SHP77 (cell line): ENCODE results near the gene ADARB1.

Source experiments
- DNase-seq, 2 experiments: peaks; one replicate each; lab custom pipeline; 2025; lab: John Stamatoyannopoulos, UW

The ADARB1 gene

DNA sequence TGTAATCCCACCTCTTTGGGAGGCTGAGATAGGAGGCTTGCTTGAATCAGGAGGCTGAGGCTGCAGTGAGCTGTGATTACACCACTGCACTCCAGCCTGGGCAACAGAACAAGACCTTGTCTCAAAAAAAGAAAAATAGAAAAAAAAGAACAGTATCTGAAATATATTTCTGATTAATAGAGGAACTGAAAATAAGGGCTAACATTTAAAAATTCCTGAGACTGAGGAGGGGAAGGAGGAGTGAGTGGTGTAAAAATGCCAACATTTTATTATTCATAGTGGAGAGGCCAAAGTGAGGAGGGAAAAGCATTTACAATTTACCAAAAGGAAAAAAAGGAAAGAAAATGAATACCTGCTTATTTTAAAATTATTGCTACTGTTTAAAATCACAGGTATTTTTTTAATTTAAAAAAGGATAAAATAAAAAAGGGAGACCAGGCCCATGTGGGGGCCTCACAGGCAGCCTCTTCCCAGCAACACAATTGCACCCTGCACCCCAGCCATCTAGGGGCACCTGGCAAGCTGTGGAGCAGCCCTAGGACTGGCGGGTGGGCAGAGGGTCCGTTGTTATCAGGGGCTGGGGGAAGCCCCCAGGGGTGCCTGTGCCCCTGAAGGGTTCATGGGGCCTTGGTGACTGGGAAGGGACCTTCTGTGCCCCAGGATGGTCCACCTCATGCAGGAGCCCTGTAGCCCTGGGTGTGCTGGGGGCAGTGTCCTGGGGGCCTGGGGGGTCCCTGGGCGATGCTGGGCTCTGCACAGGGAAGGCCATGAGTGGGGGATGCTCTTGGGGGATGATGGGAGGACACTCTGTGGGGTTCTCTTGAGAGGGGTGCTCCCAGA, 34.8 kb upstream of the ADARB1 start:
- DNase-seq: no peak

DNA sequence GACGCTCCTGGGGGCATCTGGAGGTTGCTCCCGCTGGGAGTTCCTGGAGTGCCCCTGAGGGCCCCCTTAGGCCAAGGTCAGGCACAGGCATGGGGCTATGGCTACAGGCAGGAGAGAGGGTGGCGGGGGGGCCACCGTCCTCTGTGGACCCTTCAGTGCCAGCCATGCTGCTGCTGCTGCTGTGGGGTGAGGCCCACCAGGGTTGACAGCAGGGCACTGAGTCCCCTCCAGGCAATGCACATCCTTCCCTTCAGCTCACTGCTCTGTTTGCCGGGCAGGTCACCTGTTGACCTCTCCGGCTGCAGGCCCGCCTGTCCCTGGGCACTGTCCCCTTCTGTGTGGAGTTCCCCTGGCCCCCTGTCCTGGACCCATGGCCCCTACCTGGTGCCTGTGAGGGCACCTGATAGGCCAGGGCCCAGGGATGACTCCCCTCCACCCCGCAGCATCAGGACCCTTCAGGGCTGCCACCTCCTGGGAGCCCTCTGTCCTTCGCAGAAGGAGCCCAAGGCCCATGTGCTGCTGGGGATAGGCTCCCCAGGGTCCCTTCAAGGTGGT, 34.1 kb upstream of the ADARB1 start:
- no peak for DNase-seq

DNA sequence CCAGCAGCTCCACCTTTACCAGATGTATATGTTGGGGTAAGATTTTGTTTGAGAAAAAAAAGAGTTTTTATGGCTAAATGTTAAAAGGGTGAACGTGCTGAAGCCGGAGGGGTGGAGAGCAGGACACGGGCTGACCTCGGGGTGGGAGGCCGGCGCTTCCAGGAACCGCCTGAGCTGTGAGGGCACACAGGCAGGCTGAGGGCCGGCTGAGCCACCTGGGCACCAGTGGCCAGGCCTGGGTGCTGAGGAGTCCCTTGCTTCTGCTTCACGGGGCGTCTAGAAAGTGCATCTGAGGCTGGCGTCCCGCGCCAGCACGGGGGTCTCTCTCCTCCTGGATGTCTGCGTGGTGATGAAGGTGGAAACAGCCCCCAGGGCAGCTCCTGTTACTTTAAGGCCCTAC, 33.6 kb upstream of the ADARB1 start:
- DNase-seq: no peak

DNA sequence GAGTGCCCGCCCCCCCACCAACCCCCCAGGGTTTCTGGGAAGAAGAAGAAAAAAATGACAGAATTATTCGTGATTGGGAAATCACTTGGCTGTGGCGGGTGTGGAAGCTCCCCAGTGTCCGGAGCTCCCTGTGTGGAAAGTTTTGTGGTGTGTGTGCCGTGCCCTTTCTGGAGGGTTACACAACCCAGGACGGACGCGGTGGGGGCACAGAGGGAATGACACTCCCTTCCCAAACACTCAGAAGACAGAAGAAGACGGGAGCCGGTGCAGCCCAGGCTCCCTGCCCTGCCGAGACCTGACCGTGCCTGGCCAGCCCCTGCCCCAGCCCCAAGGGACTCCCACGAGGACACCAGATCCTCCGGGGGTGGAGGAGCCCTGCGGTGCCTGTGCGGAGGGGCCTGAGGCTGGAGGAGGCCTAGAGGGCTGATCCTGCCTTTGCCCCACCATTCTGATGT, 33.0 kb upstream of the ADARB1 start:
- no peak for DNase-seq

DNA sequence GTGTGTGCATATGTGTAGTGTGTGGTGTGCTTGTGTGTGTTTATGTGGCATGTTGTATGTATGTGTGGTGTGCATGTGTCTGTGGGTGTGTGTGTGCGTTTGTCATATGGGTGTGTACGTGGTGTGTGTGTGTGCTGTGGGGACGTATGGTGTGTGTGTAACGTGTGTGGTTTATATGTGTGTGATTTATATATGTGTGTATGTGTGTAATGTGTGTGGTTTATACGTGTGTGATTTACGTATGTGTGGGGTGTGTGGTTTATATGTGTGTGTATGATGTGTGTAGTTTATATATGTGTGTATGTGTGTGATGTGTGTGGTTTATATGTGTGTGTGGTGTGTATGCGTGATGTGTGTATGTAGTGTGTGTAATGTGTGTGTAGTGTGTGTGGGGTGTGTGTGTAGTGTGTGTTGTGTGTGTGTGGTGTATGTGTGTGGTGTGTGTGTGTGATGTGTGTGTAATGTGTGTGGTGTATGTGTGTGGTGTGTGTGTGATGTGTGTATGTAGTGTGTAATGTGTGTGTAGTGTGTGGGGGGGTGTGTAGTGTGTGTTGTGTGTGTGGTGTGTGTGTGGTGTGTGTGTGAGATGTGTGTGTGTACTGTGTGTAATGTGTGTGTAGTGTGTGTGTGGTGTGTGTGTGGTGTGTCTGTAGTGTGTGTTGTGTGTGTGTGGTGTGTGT, 32.3 kb upstream of the ADARB1 start:
- DNase-seq: no peak

DNA sequence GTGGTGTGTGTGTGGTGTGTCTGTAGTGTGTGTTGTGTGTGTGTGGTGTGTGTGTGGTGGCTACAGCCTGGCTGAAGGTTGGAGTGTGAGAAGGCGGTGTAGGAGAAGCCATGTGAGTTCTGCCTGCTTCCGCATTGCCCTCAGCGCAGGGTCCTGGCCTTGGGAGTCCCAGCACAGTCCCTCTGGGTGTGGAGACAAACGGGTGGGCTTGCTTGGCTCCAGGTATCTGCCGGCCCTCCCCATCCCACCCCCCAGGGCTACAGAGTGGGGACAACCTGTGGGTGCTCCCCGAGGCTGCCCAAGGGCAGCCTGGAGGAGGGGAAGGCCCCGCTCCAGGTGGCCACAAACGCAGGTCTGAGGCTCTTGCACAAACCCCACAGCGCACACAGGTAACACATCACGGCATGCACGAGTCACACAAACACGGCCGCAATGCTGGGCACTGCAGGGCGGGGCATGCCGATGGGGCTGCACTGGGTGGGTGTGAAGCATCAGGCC, 31.7 kb upstream of the ADARB1 start:
- no peak for DNase-seq

DNA sequence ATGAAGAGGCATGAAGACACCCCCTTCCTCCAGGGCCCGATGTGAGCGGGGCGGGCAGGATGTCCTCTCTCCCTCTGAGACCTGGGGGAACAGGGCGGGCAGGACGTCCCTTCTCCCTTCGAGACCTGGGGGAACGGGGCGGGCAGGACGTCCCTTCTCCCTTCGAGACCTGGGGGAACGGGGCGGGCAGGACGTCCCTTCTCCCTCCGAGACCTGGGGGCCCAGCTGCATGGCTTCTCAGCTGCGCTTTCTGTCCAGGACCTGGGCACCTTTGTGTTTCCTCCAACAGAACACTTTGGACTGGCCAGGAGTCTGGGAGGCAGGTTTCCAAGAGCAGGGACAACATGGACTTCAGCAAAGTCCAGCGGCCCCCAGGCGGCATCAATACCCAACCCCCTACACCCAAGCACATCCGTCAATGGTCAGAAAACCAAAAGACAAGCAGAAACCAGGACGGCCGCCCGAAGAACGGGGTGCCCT, 30.8 kb upstream of the ADARB1 start:
- DNase-seq: no peak

DNA sequence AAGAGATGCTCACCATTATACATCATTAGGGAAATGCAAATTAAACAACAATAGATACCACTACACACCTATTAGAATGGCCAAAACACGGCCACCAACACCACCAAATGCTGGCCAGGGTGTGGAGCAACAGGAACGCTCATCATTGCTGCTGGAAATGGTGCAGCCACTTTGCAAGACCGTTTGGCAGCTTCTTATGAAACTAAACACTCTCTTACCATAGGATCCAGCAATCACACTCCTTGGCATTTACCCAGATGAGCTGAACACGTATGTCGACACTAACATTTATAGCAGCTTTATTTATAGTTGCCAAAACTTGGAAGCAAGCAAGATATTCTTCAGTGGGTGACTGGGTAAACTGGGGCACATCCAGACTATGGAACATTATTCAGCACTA, 28.9 kb upstream of the ADARB1 start:
- DNase-seq: no peak

DNA sequence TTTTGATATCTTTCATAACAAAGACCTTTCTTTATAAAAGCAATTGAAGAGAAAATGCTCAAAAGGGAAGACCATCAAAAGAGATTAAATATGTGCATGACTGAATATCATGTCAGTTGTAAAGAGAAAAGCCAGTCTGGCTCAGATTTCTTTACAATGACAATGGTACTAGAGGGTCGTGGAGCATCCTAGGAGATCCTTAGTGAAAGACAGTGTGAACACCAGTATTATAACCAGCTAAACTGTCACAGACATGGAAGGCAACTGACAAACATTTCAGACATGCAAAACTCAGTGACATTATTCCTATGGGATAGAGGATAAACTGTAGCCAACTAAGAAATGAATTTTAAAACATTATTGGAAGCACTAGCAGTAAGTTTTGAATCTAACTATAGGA, 27.1 kb upstream of the ADARB1 start:
- no peak for DNase-seq

DNA sequence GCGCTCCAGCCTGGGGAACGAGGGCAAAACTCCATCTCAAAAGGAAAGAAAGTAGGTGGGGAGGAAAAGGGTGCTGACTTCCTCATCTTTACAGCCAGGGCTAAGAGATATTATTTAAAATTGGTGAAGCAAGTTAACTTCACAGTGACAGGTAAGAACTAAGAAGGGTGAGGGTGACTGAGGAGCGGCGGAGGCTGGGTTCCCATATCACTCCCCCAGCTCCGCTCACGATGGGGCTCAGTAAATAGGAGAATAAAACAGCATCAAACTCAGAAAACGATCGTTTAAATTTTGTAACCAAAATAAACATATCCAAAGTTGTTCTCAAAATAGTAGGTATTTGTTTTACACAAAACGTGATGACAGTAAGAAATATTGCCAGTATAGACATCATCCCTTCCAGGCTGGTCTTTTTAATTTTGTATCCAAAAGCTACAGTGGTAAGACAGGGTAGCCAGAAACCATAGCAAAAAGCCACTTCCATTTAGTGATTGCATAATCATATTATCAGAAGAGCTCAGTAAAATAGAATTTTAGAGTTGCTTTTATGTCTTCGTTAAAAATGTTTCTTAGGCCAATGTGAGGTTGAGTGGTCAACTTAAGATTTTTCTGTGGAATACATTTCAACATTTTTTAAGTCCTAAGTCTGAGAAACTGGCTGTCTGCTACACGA, 26.2 kb upstream of the ADARB1 start:
- no peak for DNase-seq

DNA sequence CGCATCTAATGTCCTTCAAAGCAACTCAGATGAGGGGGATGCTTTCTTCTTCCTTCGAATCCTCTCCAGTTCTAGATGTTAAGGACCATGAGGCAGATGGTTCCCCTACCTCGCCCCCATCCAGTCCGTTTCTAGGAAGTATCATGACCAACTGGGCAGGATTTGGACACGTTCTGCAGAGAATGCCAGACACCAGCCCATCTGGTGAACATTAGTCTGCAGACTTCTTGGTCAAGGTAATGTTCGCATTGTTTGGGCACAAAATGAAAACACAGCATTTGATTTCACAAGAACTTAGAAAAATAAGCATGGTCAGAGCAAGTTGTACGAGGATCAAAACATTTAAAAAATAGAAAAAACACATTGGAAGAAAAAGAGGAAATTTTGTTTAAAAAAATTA, 25.4 kb upstream of the ADARB1 start:
- DNase-seq: no peak

DNA sequence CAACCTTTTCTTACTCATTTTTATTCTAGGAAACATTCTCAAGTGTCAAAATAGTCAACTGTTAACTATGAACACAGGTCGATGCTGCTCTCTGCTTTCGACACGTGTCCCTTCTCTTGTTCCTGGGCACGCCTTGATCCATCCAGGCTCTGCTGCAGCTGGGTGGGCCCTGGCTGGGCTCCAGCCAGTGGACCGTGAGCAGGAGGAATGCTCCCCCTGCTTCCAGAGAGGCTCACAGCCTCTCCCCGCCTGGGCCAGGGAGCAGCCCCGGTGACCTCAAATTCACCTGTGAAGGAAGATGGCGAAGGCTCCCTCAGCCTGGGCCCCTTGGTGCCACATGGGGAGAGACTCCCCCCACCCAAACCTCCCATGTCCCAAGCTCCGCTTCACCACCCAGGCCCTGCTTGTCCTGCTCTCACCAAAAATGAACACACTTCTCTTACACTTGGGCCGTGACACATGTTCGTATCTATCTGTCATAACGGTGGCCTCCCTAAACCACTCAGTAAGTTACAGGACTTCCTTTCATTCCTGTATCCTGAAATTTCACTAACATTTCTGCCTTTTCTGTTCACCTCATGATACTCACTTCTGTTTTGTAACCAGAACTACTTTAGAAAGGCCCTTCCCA, 24.6 kb upstream of the ADARB1 start:
- DNase-seq: no peak

DNA sequence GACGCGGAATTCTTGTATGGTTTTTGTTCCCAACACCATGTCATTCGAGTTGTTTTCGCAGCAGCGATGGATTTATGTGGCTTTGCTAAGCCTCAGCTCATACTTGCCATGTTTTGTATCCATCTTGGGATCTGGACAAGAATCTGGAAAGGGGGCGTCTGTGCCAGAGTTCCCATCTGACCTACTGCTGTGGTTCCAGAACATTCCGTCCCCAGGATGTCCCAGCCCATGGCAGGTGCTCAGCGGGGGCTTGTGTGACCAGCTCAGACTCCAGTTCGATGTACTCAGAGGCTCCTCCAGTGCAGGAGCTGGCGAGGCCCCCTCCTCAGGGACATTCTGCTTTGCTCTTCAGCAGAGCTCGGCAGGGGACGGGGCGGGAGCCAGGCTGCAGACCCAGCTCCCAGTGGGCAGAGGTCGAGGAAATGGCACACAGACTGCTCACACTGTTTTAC, 24.0 kb upstream of the ADARB1 start:
- no peak for DNase-seq

DNA sequence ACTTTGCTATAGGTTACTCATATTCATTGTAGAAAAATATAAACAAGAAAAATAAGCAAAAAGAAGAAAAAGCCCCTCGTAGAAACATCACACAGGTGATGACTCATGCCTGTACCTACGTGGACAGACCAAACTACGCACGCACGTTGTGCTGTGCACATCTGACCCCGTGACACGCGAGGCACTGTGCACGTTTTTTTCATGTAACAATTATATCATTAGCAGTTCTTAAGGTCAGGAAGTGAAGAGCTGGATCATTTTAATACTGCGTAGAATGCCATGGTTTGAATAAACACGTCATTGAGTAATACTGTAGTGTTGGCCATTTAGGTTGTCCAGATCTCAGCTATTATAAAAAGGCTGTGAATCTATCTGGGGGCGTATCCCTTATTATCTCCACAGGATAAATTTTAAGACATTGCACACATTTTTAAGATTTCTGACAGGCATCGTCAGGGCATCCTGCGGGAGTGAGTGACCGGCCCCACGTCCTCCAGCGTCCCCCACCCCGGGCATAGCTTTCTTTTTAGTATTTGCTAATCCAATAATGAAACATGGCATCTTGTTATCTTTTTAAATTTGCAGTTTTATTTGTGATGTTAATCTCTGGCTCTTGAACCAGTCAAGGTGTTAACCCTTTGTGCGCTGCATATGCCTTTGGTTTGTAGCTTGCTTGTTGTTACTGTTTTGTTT, 23.4 kb upstream of the ADARB1 start:
- no peak for DNase-seq

DNA sequence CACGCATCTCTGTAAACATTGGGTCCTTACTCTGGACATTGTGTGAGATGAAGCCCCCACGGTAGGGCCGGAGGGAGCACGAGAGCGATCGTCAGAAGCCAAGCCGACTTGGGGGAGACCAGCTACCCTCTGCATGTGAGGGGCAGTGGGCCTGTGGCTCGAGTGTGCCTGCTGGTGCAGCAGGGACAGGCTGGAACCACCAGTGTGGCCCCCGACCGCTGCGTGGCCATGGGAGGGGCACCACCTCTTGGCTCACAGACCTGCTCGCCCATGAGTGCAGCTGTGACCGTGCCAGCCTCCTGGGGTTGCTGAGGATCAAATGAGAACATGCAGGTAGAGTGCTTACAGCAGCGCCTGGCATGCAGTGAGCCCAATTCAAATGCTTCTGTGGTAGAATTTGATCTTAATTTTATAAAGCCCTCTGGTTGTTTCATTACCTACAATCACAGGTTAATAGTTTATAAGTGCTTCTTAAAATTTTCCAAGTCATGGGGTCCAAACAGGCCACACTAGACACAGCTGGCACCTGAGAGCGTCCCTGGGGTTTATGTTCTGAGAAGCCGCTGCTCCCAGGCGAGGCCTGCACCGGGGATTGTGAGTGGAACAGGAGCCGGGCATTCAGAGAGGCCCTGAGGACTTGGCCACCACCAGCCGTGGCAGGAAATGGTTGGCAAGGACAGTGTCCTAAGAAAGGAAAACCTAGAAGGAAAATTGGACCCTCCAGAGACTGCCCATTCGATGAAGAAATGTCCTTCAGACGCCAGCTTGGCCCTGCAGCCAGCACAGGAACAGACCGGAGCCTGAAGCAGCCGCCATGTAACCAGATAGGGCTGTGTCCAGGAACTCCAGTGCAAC, 22.6 kb upstream of the ADARB1 start:
- no peak for DNase-seq

DNA sequence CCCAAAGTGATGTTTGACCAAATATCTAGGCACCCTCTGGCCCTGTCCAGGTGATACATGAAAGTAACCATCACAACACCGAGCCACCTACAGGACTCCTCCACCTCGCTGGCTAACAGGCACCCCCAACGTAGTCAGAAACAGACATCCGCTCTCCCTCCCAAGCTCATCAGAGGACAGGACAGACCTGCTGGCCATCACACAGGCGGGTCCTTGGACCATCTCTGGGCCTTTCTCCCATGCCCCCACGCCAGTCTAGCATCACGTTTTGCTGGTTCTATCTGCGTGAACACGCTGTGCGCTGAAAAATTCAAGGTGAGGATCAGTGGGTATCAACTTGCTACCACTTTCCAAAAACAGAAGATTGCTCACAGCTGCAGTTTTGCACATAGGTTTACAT, 21.4 kb upstream of the ADARB1 start:
- no peak for DNase-seq

DNA sequence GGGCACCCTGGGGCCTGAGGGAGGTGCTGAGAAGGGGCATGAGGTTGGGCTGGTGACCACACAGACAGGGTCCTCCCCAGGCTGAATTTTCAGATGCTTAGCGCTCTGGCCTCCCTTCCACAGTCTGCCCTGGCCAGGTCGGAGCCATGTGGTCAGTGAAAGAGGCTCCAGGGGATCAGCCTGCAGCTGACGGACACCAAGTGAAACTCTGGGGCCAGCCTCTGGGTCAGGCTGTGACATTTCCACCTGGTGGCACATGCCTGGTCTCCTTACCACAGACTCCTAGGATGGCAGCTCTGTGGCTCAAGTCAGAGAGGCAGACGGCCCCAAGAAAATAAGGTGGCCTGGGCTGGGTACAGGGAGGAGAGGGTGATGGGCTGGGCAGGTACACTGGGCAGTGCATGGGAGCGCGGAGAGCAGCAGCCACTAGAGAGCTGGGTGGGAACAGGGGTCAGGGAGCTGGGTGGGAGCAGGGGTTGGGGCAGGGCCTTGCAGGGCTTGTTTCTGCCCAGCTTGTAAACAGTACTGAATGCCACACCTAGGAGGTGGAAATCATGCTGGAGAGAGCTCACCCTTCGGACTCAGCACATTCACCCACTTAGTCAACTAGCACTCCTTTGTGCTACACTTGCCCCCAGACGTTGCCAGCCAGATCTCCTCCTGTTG, 20.7 kb upstream of the ADARB1 start:
- DNase-seq: no peak

DNA sequence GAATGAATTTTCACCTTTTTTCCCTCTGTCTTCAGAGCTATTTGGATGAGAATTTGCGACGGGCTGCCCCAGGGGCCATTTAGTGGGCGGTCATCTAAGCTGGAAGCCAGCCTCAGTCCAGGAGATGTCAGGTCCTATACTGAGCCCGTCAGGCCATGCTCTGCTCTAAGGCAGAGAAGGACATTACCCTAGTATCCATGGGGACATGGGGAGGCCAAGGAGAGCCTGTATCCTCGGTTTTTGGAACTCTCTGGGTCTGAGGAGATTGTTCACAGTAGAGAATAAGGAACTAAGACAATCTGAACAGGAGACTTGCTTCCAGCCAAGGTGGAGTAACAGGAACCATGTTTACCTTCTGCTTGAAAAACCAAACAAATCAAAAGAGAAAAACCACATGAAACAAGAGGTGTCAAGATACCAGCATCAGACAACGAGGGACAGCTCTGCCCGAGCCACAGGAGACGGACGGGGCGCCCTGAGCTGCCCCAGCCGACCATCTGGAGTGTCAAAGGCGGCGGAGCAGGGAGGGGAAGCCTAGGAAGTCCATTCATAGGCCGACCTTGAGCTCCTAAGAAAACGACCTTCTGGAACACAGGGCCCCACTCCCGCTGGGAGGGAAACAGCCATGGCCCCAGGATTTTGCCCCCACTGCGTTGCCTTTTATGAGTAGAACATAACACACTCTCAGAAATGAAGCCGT, 20.0 kb upstream of the ADARB1 start:
- DNase-seq: no peak
